ENCODE data around the gene C20orf202. TPM values are rescaled to one million over a fixed set of nuclear protein-coding genes. Genes with fewer than 3 reads are reported as not detected.

C20orf202 gene
- polyA plus RNA-seq, 2 donors = 0.27 to 0.33 TPM

DNA sequence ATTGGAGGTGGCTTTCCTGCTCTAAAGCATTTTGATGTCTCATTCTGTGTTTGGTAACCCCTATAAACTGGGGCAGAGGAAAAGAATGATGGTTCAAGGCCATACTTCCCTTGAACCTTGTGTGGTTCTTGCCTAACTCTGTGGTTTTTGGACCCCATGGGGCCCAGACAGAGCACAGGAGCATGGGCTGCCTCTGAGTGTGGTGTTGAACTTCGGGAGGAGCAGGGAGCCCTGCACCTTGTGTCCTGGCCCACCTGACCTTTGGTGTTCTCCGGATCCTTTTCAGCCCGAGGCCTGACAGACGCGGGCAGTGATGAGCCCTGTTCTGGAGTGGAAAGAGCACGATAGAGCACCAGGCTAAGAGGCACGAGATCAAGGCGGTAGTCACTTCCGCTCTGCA, 37.3 kb upstream of the C20orf202 start:
- 95% methylated on average over 9 of the region's 9 CpGs for WGBS, 2 donors
- Histone ChIP-seq H3K4me3 (ENCODE audit: low read depth in 1 of 2, low read length in 2 of 2) (no peak overlapping the region), H3K4me1 (ENCODE audit: control insufficient read depth in 2 of 2, insufficient read depth in 2 of 2, low read length in 1 of 2) (no peaks in the 10 kb centered on the region), H3K27me3 (ENCODE audit: control insufficient read depth in 1 of 2, insufficient read depth in 2 of 2, low read length in 2 of 2) (no peaks in the 10 kb centered on the region), H3K9me3 (ENCODE audit: control insufficient read depth in 2 of 2, insufficient read depth in 1 of 2, low read depth in 1 of 2, low read length in 1 of 2) (no peaks in the 10 kb centered on the region), H3K36me3 (ENCODE audit: control insufficient read depth in 2 of 2, insufficient read depth in 2 of 2, low read length in 1 of 2) (peaks cover 31 to 59% of the 10 kb centered on the region in 2 donors), H3K27ac (ENCODE audit: low read depth in 2 of 2, low read length in 1 of 2) (no peak overlapping the region)

DNA sequence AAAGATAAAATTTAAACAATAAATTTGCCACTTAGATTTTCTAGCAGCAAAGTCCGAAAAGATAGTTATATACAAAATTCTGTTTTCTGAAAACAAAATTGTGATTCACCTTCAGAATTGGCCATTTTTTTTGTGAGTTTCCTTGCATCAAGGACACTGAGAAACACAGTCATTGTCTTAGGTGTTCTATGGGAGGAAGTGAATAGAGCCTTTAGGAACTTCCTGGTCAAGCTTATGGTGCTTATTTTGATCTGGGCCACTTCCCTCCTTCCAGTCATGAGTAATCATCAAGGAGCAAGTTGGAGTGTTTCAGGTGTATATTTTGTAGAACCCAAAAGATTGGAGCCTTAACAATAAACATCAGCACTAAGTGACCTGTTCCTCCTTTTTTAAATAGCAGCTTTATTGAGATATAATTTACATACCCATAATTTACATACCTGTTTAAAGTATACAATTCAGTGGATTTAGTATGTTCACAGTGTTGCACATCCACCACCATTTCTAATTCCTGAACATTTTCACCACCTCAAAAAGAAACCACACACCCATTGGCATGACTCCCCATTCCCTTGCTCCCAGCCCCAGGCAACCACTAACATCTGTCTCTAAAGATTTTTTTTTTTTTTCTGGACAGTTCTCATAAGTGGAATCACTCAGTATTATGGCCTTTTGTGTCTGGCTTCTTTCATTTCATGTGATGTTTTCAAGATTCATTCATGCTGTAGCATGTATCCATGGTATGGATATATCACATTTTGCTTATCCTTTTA, 36.1 kb upstream of the C20orf202 start:
- Histone ChIP-seq H3K27ac (ENCODE audit: low read depth in 2 of 2, low read length in 1 of 2) (no peak overlapping the region), H3K4me3 (ENCODE audit: low read depth in 1 of 2, low read length in 2 of 2) (no peak overlapping the region), H3K9me3 (ENCODE audit: control insufficient read depth in 2 of 2, insufficient read depth in 1 of 2, low read depth in 1 of 2, low read length in 1 of 2) (no peaks in the 10 kb centered on the region), H3K4me1 (ENCODE audit: control insufficient read depth in 2 of 2, insufficient read depth in 2 of 2, low read length in 1 of 2) (no peaks in the 10 kb centered on the region), H3K36me3 (ENCODE audit: control insufficient read depth in 2 of 2, insufficient read depth in 2 of 2, low read length in 1 of 2) (peaks cover 34 to 53% of the 10 kb centered on the region in 2 donors), H3K27me3 (ENCODE audit: control insufficient read depth in 1 of 2, insufficient read depth in 2 of 2, low read length in 2 of 2) (no peaks in the 10 kb centered on the region)
- WGBS, 2 donors = 90 to 92% methylated on average over 1 of the region's 1 CpG

GRCh38 chr20:1169224-1169623, 34.0 kb upstream of the C20orf202 start:
- H3K4me3 ChIP-seq (ENCODE audit: low read depth in 1 of 2, low read length in 2 of 2) = no peak overlapping the region
- 96% methylated on average over 5 of the region's 5 CpGs for WGBS, 2 donors
- peaks cover 21 to 50% of the 10 kb centered on the region in 2 donors for H3K36me3 ChIP-seq (ENCODE audit: control insufficient read depth in 2 of 2, insufficient read depth in 2 of 2, low read length in 1 of 2)
- no peak overlapping the region for H3K27ac ChIP-seq (ENCODE audit: low read depth in 2 of 2, low read length in 1 of 2)
- H3K4me1 ChIP-seq (ENCODE audit: control insufficient read depth in 2 of 2, insufficient read depth in 2 of 2, low read length in 1 of 2) = no peaks in the 10 kb centered on the region
- no peaks in the 10 kb centered on the region for H3K27me3 ChIP-seq (ENCODE audit: control insufficient read depth in 1 of 2, insufficient read depth in 2 of 2, low read length in 2 of 2)
- no peaks in the 10 kb centered on the region for H3K9me3 ChIP-seq (ENCODE audit: control insufficient read depth in 2 of 2, insufficient read depth in 1 of 2, low read depth in 1 of 2, low read length in 1 of 2)

- Histone ChIP-seq H3K4me3 (ENCODE audit: low read depth in 1 of 2, low read length in 2 of 2) (no peak overlapping the region), H3K4me1 (ENCODE audit: control insufficient read depth in 2 of 2, insufficient read depth in 2 of 2, low read length in 1 of 2) (no peaks in the 10 kb centered on the region), H3K27me3 (ENCODE audit: control insufficient read depth in 1 of 2, insufficient read depth in 2 of 2, low read length in 2 of 2) (no peaks in the 10 kb centered on the region), H3K9me3 (ENCODE audit: control insufficient read depth in 2 of 2, insufficient read depth in 1 of 2, low read depth in 1 of 2, low read length in 1 of 2) (no peaks in the 10 kb centered on the region), H3K27ac (ENCODE audit: low read depth in 2 of 2, low read length in 1 of 2) (no peak overlapping the region), H3K36me3 (ENCODE audit: control insufficient read depth in 2 of 2, insufficient read depth in 2 of 2, low read length in 1 of 2) (peaks cover 24 to 34% of the 10 kb centered on the region in 2 donors)
- WGBS, 2 donors = 60 to 64% methylated on average over 4 of the region's 4 CpGs
Measured at GRCh38 chr20:1171461-1172093, 31.7 kb upstream of the C20orf202 start.

DNA sequence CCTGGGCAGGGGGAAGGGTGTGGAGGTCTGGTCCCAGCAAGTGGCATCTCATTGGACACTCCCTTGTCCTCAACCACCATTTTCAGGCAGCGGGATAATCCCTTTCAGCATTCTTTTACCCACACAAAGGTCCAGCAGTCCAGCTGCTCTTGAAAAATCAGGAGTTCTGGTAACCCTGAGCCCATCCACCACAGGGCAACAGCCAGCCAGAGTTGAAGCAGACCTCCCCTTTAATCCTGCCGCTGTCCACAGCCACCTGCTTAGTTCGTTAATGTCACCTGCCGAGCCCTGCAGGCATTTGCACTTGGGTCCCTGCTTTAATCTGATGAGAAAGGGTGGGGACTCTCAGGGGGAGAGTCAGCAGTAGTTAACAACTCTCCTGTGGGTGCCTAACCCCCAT, 29.6 kb upstream of the C20orf202 start:
- WGBS, 2 donors = 79 to 81% methylated on average over 4 of the region's 4 CpGs

DNA sequence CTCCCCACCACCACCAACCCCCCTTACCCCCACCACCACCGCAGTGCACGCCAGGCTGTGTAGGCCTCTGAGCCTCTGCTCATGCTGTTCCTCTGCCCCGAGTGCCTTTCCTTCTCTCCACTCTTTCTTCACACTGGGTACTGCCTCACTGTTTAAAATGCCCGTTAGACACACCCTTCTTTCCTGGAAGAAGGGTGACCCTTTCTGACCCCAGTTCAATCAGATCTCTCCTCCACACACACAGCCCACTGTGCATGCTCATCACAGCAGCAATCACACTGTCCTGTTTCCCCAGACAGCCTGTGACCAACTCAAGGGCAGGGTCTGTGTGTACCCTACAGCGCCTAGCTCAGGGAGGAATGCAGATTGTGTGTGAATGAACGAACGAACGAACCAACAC, 28.5 kb upstream of the C20orf202 start:
- Histone ChIP-seq H3K27me3 (ENCODE audit: control insufficient read depth in 1 of 2, insufficient read depth in 2 of 2, low read length in 2 of 2) (no peaks in the 10 kb centered on the region), H3K9me3 (ENCODE audit: control insufficient read depth in 2 of 2, insufficient read depth in 1 of 2, low read depth in 1 of 2, low read length in 1 of 2) (no peaks in the 10 kb centered on the region), H3K36me3 (ENCODE audit: control insufficient read depth in 2 of 2, insufficient read depth in 2 of 2, low read length in 1 of 2) (peaks cover 12 to 20% of the 10 kb centered on the region in 2 donors), H3K4me3 (ENCODE audit: low read depth in 1 of 2, low read length in 2 of 2) (no peak overlapping the region), H3K4me1 (ENCODE audit: control insufficient read depth in 2 of 2, insufficient read depth in 2 of 2, low read length in 1 of 2) (no peaks in the 10 kb centered on the region), H3K27ac (ENCODE audit: low read depth in 2 of 2, low read length in 1 of 2) (no peak overlapping the region)
- WGBS, 2 donors = 90 to 91% methylated on average over 8 of the region's 8 CpGs

More for the DNA sequence above, 29.6 kb upstream of the C20orf202 start:
- Histone ChIP-seq H3K27me3 (ENCODE audit: control insufficient read depth in 1 of 2, insufficient read depth in 2 of 2, low read length in 2 of 2) (no peaks in the 10 kb centered on the region), H3K36me3 (ENCODE audit: control insufficient read depth in 2 of 2, insufficient read depth in 2 of 2, low read length in 1 of 2) (peaks cover 19 to 31% of the 10 kb centered on the region in 2 donors), H3K9me3 (ENCODE audit: control insufficient read depth in 2 of 2, insufficient read depth in 1 of 2, low read depth in 1 of 2, low read length in 1 of 2) (no peaks in the 10 kb centered on the region), H3K27ac (ENCODE audit: low read depth in 2 of 2, low read length in 1 of 2) (no peak overlapping the region), H3K4me1 (ENCODE audit: control insufficient read depth in 2 of 2, insufficient read depth in 2 of 2, low read length in 1 of 2) (no peaks in the 10 kb centered on the region), H3K4me3 (ENCODE audit: low read depth in 1 of 2, low read length in 2 of 2) (no peak overlapping the region)

DNA sequence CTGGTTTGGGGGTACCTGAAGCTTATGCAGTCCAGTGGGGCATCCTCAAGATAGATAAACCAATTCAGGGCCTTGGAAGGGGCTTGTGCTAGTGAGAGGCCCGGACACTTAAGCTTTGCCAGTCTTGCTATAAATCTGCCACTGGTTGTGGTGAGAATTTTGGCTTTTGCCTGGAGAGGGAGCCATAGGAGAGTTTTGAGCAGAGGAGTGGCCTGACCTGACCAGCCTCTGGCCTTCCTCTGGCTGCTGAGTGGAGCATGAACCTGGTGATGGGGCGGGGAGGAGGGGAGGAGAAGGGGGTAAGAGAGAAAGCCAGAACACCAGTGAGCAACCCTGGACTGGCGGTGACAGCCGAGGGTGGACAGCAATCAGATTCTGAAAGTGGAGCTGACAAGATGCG, 25.6 kb upstream of the C20orf202 start:
- WGBS, 2 donors = 89 to 90% methylated on average over 5 of the region's 5 CpGs
- no peaks in the 10 kb centered on the region for H3K27me3 ChIP-seq (ENCODE audit: control insufficient read depth in 1 of 2, insufficient read depth in 2 of 2, low read length in 2 of 2)
- H3K9me3 ChIP-seq (ENCODE audit: control insufficient read depth in 2 of 2, insufficient read depth in 1 of 2, low read depth in 1 of 2, low read length in 1 of 2) = no peaks in the 10 kb centered on the region
- H3K27ac ChIP-seq (ENCODE audit: low read depth in 2 of 2, low read length in 1 of 2) = no peak overlapping the region
- H3K4me1 ChIP-seq (ENCODE audit: control insufficient read depth in 2 of 2, insufficient read depth in 2 of 2, low read length in 1 of 2) = no peaks in the 10 kb centered on the region
- peaks cover 7 to 12% of the 10 kb centered on the region in 2 donors for H3K36me3 ChIP-seq (ENCODE audit: control insufficient read depth in 2 of 2, insufficient read depth in 2 of 2, low read length in 1 of 2)
- no peak overlapping the region for H3K4me3 ChIP-seq (ENCODE audit: low read depth in 1 of 2, low read length in 2 of 2)

GRCh38 chr20:1178103-1178502, 25.2 kb upstream of the C20orf202 start:
- H3K27me3 ChIP-seq (ENCODE audit: control insufficient read depth in 1 of 2, insufficient read depth in 2 of 2, low read length in 2 of 2) = no peaks in the 10 kb centered on the region
- no peaks in the 10 kb centered on the region for H3K4me1 ChIP-seq (ENCODE audit: control insufficient read depth in 2 of 2, insufficient read depth in 2 of 2, low read length in 1 of 2)
- H3K4me3 ChIP-seq (ENCODE audit: low read depth in 1 of 2, low read length in 2 of 2) = no peak overlapping the region
- peaks cover 7 to 9% of the 10 kb centered on the region in 2 donors for H3K36me3 ChIP-seq (ENCODE audit: control insufficient read depth in 2 of 2, insufficient read depth in 2 of 2, low read length in 1 of 2)
- 80 to 88% methylated on average over 3 of the region's 3 CpGs for WGBS, 2 donors
- no peaks in the 10 kb centered on the region for H3K9me3 ChIP-seq (ENCODE audit: control insufficient read depth in 2 of 2, insufficient read depth in 1 of 2, low read depth in 1 of 2, low read length in 1 of 2)
- H3K27ac ChIP-seq (ENCODE audit: low read depth in 2 of 2, low read length in 1 of 2) = no peak overlapping the region

DNA sequence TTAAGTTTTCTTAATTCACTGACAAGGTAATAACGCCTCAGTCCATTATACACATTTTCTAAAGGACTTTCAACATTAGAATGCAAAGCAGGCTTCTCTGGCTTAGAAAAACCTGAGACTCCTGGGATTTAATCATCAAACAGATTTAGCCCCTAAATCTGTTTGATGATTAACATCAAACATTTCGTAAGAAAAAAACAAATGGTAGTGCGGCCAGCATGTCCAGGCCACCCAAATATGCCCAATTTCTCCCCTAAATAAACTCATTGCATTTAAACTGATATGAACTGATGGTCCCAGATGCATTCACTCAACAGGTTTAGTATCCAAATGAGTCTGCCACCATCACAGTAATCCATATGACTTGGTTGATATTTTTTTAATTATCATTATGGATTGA, 24.6 kb upstream of the C20orf202 start:
- WGBS, 2 donors = 88 to 92% methylated on average over 3 of the region's 3 CpGs
- Histone ChIP-seq H3K36me3 (ENCODE audit: control insufficient read depth in 2 of 2, insufficient read depth in 2 of 2, low read length in 1 of 2) (peaks cover 6 to 7% of the 10 kb centered on the region in 2 donors), H3K27ac (ENCODE audit: low read depth in 2 of 2, low read length in 1 of 2) (no peak overlapping the region), H3K4me1 (ENCODE audit: control insufficient read depth in 2 of 2, insufficient read depth in 2 of 2, low read length in 1 of 2) (no peaks in the 10 kb centered on the region), H3K9me3 (ENCODE audit: control insufficient read depth in 2 of 2, insufficient read depth in 1 of 2, low read depth in 1 of 2, low read length in 1 of 2) (no peaks in the 10 kb centered on the region), H3K27me3 (ENCODE audit: control insufficient read depth in 1 of 2, insufficient read depth in 2 of 2, low read length in 2 of 2) (no peaks in the 10 kb centered on the region), H3K4me3 (ENCODE audit: low read depth in 1 of 2, low read length in 2 of 2) (no peak overlapping the region)

GRCh38 chr20:1180949-1181348, 22.3 kb upstream of the C20orf202 start:
- Histone ChIP-seq H3K27me3 (ENCODE audit: control insufficient read depth in 1 of 2, insufficient read depth in 2 of 2, low read length in 2 of 2) (no peaks in the 10 kb centered on the region), H3K4me3 (ENCODE audit: low read depth in 1 of 2, low read length in 2 of 2) (no peak overlapping the region), H3K36me3 (ENCODE audit: control insufficient read depth in 2 of 2, insufficient read depth in 2 of 2, low read length in 1 of 2) (peaks cover 0 to 2% of the 10 kb centered on the region in 2 donors), H3K27ac (ENCODE audit: low read depth in 2 of 2, low read length in 1 of 2) (no peak overlapping the region), H3K9me3 (ENCODE audit: control insufficient read depth in 2 of 2, insufficient read depth in 1 of 2, low read depth in 1 of 2, low read length in 1 of 2) (no peaks in the 10 kb centered on the region), H3K4me1 (ENCODE audit: control insufficient read depth in 2 of 2, insufficient read depth in 2 of 2, low read length in 1 of 2) (peaks cover 3 to 5% of the 10 kb centered on the region in 2 donors)
- 94 to 96% methylated on average over 27 of the region's 27 CpGs for WGBS, 2 donors

All from esophagus (tissue), 2 donors.